Thoracic aorta (tissue), 2 donors: Measurements from ENCODE around the gene MED12L. TPM values are rescaled to one million over a fixed set of nuclear protein-coding genes. Genes with fewer than 3 reads are reported as not detected.

Experiments used
- ATAC-seq: fragments of 150-250 bp; one replicate; pipeline ENCODE4 v1.8.0; 2017; ENCODE audit warnings: low read depth; ENCODE audit not compliant: insufficient number of reproducible peaks, low FRiP score
- DNase-seq: peaks from one replicate; pipeline ENCODE4 v3.0.0-alpha.2; 2020; ENCODE audit warnings: low spot score
- H3K27ac ChIP-seq, 2 donors: fragments of 200-600 bp; sonication (generic); 1 replicate in 1 of 2; 2 replicates in 1 of 2; pipeline ENCODE4 v1.5.1; 2016; ENCODE audit warnings: mild to moderate bottlenecking in 2 of 2, moderate library complexity in 2 of 2
- H3K27me3 ChIP-seq: fragments of 200-600 bp; sonication (generic); replicated peaks from 2 replicates; pipeline ENCODE4 v1.6.0; 2016; ENCODE audit warnings: mild to moderate bottlenecking; ENCODE audit not compliant: insufficient read depth
- H3K36me3 ChIP-seq: fragments of 200-600 bp; sonication (generic); one replicate; pipeline ENCODE4 v1.5.1; 2016
- H3K4me1 ChIP-seq, 2 donors: fragments of 200-600 bp; sonication (generic); 1 replicate in 1 of 2; 2 replicates in 1 of 2; pipeline versions ENCODE4 v1.5.1 to v1.6.0; 2016; ENCODE audit warnings: low read depth in 2 of 2, mild to moderate bottlenecking in 1 of 2; ENCODE audit not compliant: control insufficient read depth in 1 of 2
- H3K4me3 ChIP-seq: fragments of 200-600 bp; sonication (generic); 2 replicates; pipeline ENCODE4 v1.5.1; 2016; ENCODE audit warnings: mild to moderate bottlenecking
- H3K9me3 ChIP-seq: fragments of 200-600 bp; sonication (generic); 2 replicates; pipeline ENCODE4 v1.5.1; 2016
- total RNA-seq, 2 donors: library from RNA; depleted of rRNA; stranded (reverse); fragments of >200 nt; gene quantifications; one replicate each; pipeline versions ENCODE4 v1.1.0 to v1.2.3, GENCODE V29; 2016
- TF ChIP-seq, protein P1 (sequence below): fragments of 200-600 bp; sonication (generic); IDR thresholded peaks from one replicate; pipeline ENCODE4 v1.5.1; 2019; ENCODE audit warnings: antibody characterized with exemption

The MED12L gene
- total RNA-seq, 2 donors from 2014 or later: 0.27 to 2.0 TPM

DNA sequence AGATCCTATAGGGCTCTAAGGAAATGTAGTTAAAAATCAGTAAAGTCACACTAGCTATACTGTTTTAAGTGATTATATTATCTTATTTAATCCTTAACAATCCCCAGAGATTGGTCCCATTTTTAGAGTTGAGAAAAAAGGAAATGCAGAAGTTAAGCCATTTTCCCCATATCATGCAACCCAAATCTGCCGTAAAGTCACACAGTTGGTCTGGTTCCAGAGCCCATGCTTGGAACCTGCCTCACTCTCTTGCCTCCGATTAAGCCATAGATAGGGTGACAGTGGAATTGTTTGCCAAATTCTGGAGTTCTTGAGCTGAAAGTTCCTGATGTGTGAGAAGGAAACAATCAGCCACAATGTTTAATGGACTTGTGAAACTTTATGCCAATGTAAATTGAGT is 246.2 kb downstream of the MED12L start:
- Histone ChIP-seq H3K27me3 (no peaks in the 10 kb centered on the region), H3K27ac (no peak overlapping the region), H3K4me3 (no peak overlapping the region), H3K4me1 (no peaks in the 10 kb centered on the region), H3K36me3 (no peaks in the 10 kb centered on the region), H3K9me3 (no peaks in the 10 kb centered on the region)
- DNase-seq (no peak), ATAC-seq (no peak)
- TF ChIP-seq, protein P1, sequence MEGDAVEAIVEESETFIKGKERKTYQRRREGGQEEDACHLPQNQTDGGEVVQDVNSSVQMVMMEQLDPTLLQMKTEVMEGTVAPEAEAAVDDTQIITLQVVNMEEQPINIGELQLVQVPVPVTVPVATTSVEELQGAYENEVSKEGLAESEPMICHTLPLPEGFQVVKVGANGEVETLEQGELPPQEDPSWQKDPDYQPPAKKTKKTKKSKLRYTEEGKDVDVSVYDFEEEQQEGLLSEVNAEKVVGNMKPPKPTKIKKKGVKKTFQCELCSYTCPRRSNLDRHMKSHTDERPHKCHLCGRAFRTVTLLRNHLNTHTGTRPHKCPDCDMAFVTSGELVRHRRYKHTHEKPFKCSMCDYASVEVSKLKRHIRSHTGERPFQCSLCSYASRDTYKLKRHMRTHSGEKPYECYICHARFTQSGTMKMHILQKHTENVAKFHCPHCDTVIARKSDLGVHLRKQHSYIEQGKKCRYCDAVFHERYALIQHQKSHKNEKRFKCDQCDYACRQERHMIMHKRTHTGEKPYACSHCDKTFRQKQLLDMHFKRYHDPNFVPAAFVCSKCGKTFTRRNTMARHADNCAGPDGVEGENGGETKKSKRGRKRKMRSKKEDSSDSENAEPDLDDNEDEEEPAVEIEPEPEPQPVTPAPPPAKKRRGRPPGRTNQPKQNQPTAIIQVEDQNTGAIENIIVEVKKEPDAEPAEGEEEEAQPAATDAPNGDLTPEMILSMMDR: no peak

DNA sequence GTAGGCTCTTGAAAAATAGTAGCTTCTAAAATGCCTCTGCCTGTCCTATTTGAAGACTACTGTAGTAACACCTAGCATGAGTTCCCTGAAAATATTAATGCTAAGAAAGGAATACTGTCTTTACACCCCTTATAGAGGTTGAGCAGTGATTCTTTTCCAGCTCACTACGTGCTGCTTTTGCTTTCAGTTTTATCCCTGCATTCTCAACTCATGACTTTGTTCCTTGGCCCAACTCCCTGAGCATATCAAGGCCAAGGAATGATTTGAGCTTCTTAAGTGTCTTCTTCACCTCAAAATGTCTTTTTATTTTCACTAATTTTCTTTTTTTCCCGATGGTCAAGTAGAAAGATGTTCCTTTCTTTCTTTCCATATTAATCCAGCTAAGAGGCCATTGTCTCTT is 260.4 kb downstream of the MED12L start:
- Histone ChIP-seq H3K4me3 (peak overlapping the region; percentile 61), H3K27me3 (no peaks in the 10 kb centered on the region), H3K4me1 (peaks cover 0 to 3% of the 10 kb centered on the region in 2 donors), H3K9me3 (no peaks in the 10 kb centered on the region), H3K36me3 (no peaks in the 10 kb centered on the region), H3K27ac (no peak overlapping the region)
- ATAC-seq: no peak
- DNase-seq: no peak
- TF ChIP-seq, protein P1: no peak

DNA sequence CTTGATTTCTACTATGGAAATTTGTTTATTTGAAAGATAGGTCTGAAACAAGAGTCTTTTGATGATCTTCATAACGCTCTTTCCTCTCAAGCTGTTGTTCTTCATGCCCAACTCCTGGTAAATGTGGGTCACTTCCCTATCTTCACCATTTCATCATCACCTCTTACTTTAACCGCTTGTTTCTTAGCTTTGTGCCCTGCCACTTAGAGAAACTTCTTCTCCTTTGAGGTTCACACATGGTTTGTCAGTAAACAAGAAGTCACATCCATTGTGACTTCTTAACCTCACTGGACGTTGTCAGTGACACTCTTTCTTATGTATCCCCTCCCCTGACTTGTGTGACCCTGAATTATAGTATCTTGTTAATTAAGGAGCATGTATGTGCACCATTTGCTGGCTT is 260.8 kb downstream of the MED12L start:
- Histone ChIP-seq H3K4me3 (peak overlapping the region; percentile 61), H3K4me1 (peaks cover 0 to 3% of the 10 kb centered on the region in 2 donors), H3K27me3 (no peaks in the 10 kb centered on the region), H3K36me3 (no peaks in the 10 kb centered on the region), H3K27ac (no peak overlapping the region), H3K9me3 (no peaks in the 10 kb centered on the region)
- ATAC-seq (no peak), DNase-seq (no peak)
- TF ChIP-seq, protein P1: no peak

DNA sequence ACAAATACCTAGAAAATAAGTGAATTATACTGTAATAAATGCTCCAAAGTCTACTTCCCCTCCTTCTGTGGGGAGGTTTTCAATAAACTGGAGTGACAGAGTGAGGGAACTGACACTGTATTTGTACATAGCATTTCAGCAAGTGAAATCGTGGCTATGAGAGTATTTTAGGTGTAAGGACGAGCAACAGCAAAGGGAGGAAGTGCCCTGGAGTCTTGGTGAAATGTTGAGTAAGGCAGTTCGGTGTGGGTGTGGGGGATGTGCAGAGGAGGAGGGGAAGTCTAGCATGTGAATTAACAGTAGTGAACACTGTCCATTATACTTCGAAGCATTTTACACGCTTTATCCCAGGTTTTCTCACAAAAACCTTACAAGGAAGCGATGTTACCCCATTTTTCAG is 262.0 kb downstream of the MED12L start:
- no peaks in the 10 kb centered on the region for H3K27me3 ChIP-seq
- TF ChIP-seq, protein P1: no peak
- no peaks in the 10 kb centered on the region for H3K36me3 ChIP-seq
- H3K9me3 ChIP-seq: no peaks in the 10 kb centered on the region
- H3K4me3 ChIP-seq: no peak overlapping the region
- no peak overlapping the region for H3K27ac ChIP-seq
- no peak for DNase-seq
- H3K4me1 ChIP-seq: peaks cover 0 to 3% of the 10 kb centered on the region in 2 donors
- ATAC-seq: no peak

DNA sequence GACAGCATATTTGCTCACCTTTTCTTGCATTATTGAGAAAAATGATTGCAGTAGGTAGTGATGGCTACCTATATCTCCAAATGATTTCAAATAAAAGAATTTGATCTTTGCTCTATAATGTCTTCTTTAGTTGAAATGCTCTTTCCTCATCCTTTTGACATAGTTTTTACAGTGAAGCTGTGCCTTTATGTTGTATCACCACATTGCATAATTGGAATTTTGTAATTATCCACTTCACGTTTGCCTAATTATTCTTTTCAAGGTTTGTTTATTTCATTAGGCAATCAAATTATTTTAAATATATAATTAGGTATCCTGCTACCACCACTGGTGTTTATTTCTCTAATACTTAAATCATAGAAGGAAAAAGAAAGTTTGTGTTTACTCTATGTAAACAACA is 265.2 kb downstream of the MED12L start:
- Histone ChIP-seq H3K9me3 (no peaks in the 10 kb centered on the region), H3K4me3 (no peak overlapping the region), H3K27me3 (no peaks in the 10 kb centered on the region), H3K27ac (no peak overlapping the region), H3K4me1 (peaks cover 0 to 3% of the 10 kb centered on the region in 2 donors), H3K36me3 (no peaks in the 10 kb centered on the region)
- DNase-seq (no peak), ATAC-seq (no peak)
- TF ChIP-seq, protein P1: no peak
